HCT116 (cell line): ENCODE results near the gene SENP1. TPM values are rescaled to one million over a fixed set of nuclear protein-coding genes. Genes with fewer than 3 reads are reported as not detected.

Source experiments
- ATAC-seq: fragments of 200-7000 bp; cut with Tn5 transposase; 2 replicates; pipeline ENCODE4 v1.9.1; 2020; ENCODE audit warnings: mild to moderate bottlenecking, moderate library complexity
- BruUV-seq: library from RNA; stranded (reverse); fragments of 400-500 nt; replicated peaks from 2 replicates; lab custom pipeline; 2021; lab: Mats Ljungman, UMichigan
- CTCF ChIA-PET: fragments of 300-600 bp; sonication (Branson Sonifier 250); formaldehyde crosslinking; loops from one replicate; lab custom pipeline; 2021; ENCODE audit warnings: antibody characterized with exemption; lab: Charles Lee
- POLR2A ChIA-PET: fragments of 300-600, 350-600 bp; sonication (Branson Sonifier 250); formaldehyde crosslinking; loops from one replicate; lab custom pipeline; 2021; ENCODE audit warnings: antibody characterized with exemption; lab: Charles Lee
- RAD21 ChIA-PET, 2 experiments: fragments of 300-600 bp; sonication (Branson Sonifier 250); formaldehyde crosslinking; loops; one replicate each; lab custom pipeline; 2023; ENCODE audit warnings: low total read pairs in 2 of 2; ENCODE audit not compliant: uncharacterized antibody in 2 of 2, unreplicated experiment in 2 of 2, low non-redundant PET in 1 of 2; lab: Charles Lee
- DNase-seq: peaks from one replicate; pipeline ENCODE4 v3.0.0-alpha.2; 2010; ENCODE audit warnings: low read depth, low spot score
- H2AFZ ChIP-seq: fragments of 200-600 bp; shearing (Covaris generic), sonication (generic); 2 replicates; pipeline ENCODE4 v1.6.1; 2017; ENCODE audit warnings: low read depth, mixed run types, mixed read lengths, antibody characterized with exemption, low read length; ENCODE audit not compliant: poor library complexity, severe bottlenecking
- H3K27ac ChIP-seq: 2 replicates; pipeline ENCODE4 v1.5.1; 2012; ENCODE audit warnings: low read depth, low read length
- H3K27me3 ChIP-seq: fragments of 200-600 bp; sonication (generic); 2 replicates; pipeline ENCODE4 v1.6.1; 2016; ENCODE audit warnings: mixed run types, low read length, mixed read lengths; ENCODE audit not compliant: insufficient read depth
- H3K36me3 ChIP-seq, 2 experiments: fragments of 200-500 bp in 1 of 2; fragments of 200-600 bp in 1 of 2; sonication (Bioruptor generic) in 1 of 2; sonication (generic) in 1 of 2; 2 replicates each; pipeline versions ENCODE4 v1.5.1 to v1.6.1; 2014 to 2016; ENCODE audit warnings: low read length in 2 of 2, inconsistent platforms in 1 of 2, mixed read lengths in 1 of 2, mixed run types in 1 of 2; ENCODE audit not compliant: insufficient read depth in 2 of 2, control insufficient read depth in 1 of 2
- H3K4me1 ChIP-seq, 2 experiments: fragments of 200-600 bp in 1 of 2; sonication (generic) in 1 of 2; 2 replicates each; pipeline versions ENCODE4 v1.5.1 to v1.6.1; 2012 to 2017; ENCODE audit warnings: low read length in 2 of 2, inconsistent platforms in 1 of 2, mild to moderate bottlenecking in 1 of 2, mixed read lengths in 1 of 2, mixed run types in 1 of 2, moderate library complexity in 1 of 2; ENCODE audit not compliant: insufficient read depth in 2 of 2, control insufficient read depth in 1 of 2
- H3K4me2 ChIP-seq: fragments of 200-600 bp; sonication (generic); 2 replicates; pipeline ENCODE4 v1.6.1; 2017; ENCODE audit warnings: mixed run types, low read length, mixed read lengths
- H3K4me3 ChIP-seq, 2 experiments: fragments of 200-600 bp in 1 of 2; sonication (generic) in 1 of 2; replicated peaks in 1 of 2; 2 replicates each; pipeline ENCODE4 v1.5.1; 2011 to 2016; ENCODE audit warnings: low read length in 2 of 2, control low read depth in 1 of 2, low read depth in 1 of 2, mild to moderate bottlenecking in 1 of 2, mixed read lengths in 1 of 2, mixed run types in 1 of 2
- H3K79me2 ChIP-seq: fragments of 200-600 bp; sonication (generic); 2 replicates; pipeline ENCODE4 v1.6.1; 2017; ENCODE audit warnings: mild to moderate bottlenecking, mixed run types, low read length, moderate library complexity, mixed read lengths; ENCODE audit not compliant: insufficient read depth
- H3K9ac ChIP-seq: fragments of 200-600 bp; sonication (generic); 2 replicates; pipeline ENCODE4 v1.6.1; 2016; ENCODE audit warnings: low read length, mixed read lengths
- H3K9me2 ChIP-seq: fragments of 200-600 bp; sonication (generic), shearing (Covaris generic); 2 replicates; pipeline ENCODE4 v1.6.1; 2017; ENCODE audit warnings: mixed run types, mild to moderate bottlenecking, moderate library complexity; ENCODE audit not compliant: insufficient read depth
- H3K9me3 ChIP-seq, 2 experiments: fragments of 200-500 bp in 1 of 2; fragments of 200-600 bp in 1 of 2; sonication (Bioruptor generic) in 1 of 2; sonication (generic) in 1 of 2; 2 replicates each; pipeline ENCODE4 v1.6.1; 2014 to 2017; ENCODE audit warnings: low read length in 2 of 2, mixed read lengths in 2 of 2, inconsistent platforms in 1 of 2, low read depth in 1 of 2, mild to moderate bottlenecking in 1 of 2, mixed run types in 1 of 2, moderate library complexity in 1 of 2; ENCODE audit not compliant: control insufficient read depth in 1 of 2, insufficient read depth in 1 of 2
- H4K20me1 ChIP-seq: fragments of 200-600 bp; sonication (generic), shearing (Covaris generic); 2 replicates; pipeline ENCODE4 v1.6.1; 2017; ENCODE audit warnings: mixed run types, mild to moderate bottlenecking, moderate library complexity; ENCODE audit not compliant: insufficient read depth
- CBX3 ChIP-seq: IDR thresholded peaks from 2 replicates; pipeline ENCODE4 v1.6.1; 2012; ENCODE audit warnings: low read depth
- CEBPB ChIP-seq: IDR thresholded peaks from 2 replicates; pipeline ENCODE4 v1.6.1; 2012; ENCODE audit warnings: low read depth
- EGR1 ChIP-seq: IDR thresholded peaks from 2 replicates; pipeline ENCODE4 v1.6.1; 2012; ENCODE audit warnings: low read depth
- ELF1 ChIP-seq: IDR thresholded peaks from 2 replicates; pipeline ENCODE4 v1.6.1; 2012; ENCODE audit warnings: low read depth, borderline replicate concordance
- FOSL1 ChIP-seq: IDR thresholded peaks from 2 replicates; pipeline ENCODE4 v1.6.1; 2012; ENCODE audit warnings: low read depth
- RAD21 ChIP-seq: IDR thresholded peaks from 2 replicates; pipeline ENCODE4 v1.6.1; 2012; ENCODE audit warnings: low read depth, mild to moderate bottlenecking
- SRF ChIP-seq: IDR thresholded peaks from 2 replicates; pipeline ENCODE4 v1.6.1; 2012; ENCODE audit warnings: low read depth
- ZFX ChIP-seq: fragments of 450-650 bp; IDR thresholded peaks from 2 replicates; pipeline ENCODE4 v1.6.1; 2017
- intact Hi-C: fragments of 100-400 bp; cut with micrococcal nuclease; formaldehyde crosslinking; loops from 2 replicates; pipeline ENCODE4 v1.10.0; 2022
- total RNA-seq: library from RNA; stranded (reverse); gene quantifications from one replicate; pipeline ENCODE4 v1.2.1, GENCODE V29; 2021; ENCODE audit not compliant: unreplicated experiment
- TF ChIP-seq, protein P1 (sequence below): IDR thresholded peaks from 2 replicates; pipeline ENCODE4 v1.6.1; 2012; ENCODE audit warnings: low read depth
- TF ChIP-seq, protein P2 (sequence below): IDR thresholded peaks from 2 replicates; pipeline ENCODE4 v1.6.1; 2012

SENP1 gene
- total RNA-seq, 1 experiment from 2014 or later = 17.7 TPM

GRCh38 chr12:48017496-48017895 lies 88.4 kb downstream of the SENP1 start:
- ChIA-PET CTCF (no interaction called here), RAD21 (no interaction called here), POLR2A (no interaction called here)
- DNase-seq (no peak), ATAC-seq (no peak)
- Histone ChIP-seq H3K9ac (no peak overlapping the region), H3K9me2 (no peaks in the 10 kb centered on the region), H3K9me3 (no peaks in the 10 kb centered on the region), H3K79me2 (no peaks in the 10 kb centered on the region), H3K36me3 (no peaks in the 10 kb centered on the region), H2AFZ (no peak overlapping the region), H3K4me2 (no peak overlapping the region), H3K4me3 (no peak overlapping the region), H3K27me3 (peaks cover 21% of the 10 kb centered on the region; the same call in 1 of the 2 replicates), H4K20me1 (no peaks in the 10 kb centered on the region), H3K27ac (no peak overlapping the region), H3K4me1 (no peaks in the 10 kb centered on the region)
- no TSS peak for BruUV-seq
- TF ChIP-seq, protein P1, sequence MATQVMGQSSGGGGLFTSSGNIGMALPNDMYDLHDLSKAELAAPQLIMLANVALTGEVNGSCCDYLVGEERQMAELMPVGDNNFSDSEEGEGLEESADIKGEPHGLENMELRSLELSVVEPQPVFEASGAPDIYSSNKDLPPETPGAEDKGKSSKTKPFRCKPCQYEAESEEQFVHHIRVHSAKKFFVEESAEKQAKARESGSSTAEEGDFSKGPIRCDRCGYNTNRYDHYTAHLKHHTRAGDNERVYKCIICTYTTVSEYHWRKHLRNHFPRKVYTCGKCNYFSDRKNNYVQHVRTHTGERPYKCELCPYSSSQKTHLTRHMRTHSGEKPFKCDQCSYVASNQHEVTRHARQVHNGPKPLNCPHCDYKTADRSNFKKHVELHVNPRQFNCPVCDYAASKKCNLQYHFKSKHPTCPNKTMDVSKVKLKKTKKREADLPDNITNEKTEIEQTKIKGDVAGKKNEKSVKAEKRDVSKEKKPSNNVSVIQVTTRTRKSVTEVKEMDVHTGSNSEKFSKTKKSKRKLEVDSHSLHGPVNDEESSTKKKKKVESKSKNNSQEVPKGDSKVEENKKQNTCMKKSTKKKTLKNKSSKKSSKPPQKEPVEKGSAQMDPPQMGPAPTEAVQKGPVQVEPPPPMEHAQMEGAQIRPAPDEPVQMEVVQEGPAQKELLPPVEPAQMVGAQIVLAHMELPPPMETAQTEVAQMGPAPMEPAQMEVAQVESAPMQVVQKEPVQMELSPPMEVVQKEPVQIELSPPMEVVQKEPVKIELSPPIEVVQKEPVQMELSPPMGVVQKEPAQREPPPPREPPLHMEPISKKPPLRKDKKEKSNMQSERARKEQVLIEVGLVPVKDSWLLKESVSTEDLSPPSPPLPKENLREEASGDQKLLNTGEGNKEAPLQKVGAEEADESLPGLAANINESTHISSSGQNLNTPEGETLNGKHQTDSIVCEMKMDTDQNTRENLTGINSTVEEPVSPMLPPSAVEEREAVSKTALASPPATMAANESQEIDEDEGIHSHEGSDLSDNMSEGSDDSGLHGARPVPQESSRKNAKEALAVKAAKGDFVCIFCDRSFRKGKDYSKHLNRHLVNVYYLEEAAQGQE = no peak
- no peak for TF ChIP-seq EGR1
- TF ChIP-seq ZFX = no peak
- TF ChIP-seq SRF = no peak
- TF ChIP-seq CEBPB = no peak
- intact Hi-C loops = no loop called here

DNA sequence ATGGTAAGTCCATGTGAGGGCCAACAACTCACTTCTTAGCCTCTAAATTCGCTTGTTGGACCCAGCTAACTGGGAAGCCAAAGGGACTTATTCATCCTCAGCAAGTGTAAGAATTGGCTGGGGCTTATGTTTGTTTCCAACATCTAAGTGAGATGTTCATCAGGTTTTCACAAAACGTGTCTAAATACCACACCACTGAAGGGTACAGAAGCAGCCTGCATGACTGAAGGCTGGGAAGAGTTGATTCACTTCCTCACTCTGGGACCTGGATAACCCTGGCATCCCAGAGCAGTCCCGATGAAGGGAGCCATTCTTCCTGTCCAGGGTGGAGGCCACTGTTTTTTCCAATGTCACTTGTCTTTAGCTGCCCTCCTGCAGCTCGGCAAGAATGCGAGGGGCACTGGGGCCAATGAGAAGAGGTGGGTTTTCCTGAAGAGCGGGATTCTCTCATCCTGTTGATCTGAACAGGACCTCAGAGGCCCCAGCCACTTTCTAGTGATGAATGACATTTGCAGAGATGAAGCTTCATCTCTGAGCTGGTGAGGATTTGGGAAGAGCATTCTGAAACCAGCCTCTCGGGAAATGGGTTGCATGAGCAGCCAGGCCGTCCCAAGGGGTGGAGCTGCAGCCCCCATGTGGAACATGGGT lies 89.4 kb downstream of the SENP1 start:
- Histone ChIP-seq H3K4me3 (no peak overlapping the region), H3K27ac (no peak overlapping the region), H3K4me2 (no peak overlapping the region), H3K27me3 (peaks cover 21% of the 10 kb centered on the region; the same call in 1 of the 2 replicates), H3K4me1 (no peaks in the 10 kb centered on the region), H3K9me2 (no peaks in the 10 kb centered on the region), H3K9me3 (no peaks in the 10 kb centered on the region), H3K79me2 (no peaks in the 10 kb centered on the region), H2AFZ (no peak overlapping the region), H4K20me1 (no peaks in the 10 kb centered on the region), H3K9ac (no peak overlapping the region), H3K36me3 (no peaks in the 10 kb centered on the region)
- ATAC-seq = no peak
- intact Hi-C loops = no loop called here
- ChIA-PET RAD21 (no interaction called here), POLR2A (no interaction called here), CTCF (no interaction called here)
- BruUV-seq = no TSS peak
- DNase-seq = no peak
- TF ChIP-seq ZFX (no peak), EGR1 (no peak), FOSL1 (no peak), RAD21 (no peak), ELF1 (no peak), CBX3 (no peak)
- TF ChIP-seq, protein P2, sequence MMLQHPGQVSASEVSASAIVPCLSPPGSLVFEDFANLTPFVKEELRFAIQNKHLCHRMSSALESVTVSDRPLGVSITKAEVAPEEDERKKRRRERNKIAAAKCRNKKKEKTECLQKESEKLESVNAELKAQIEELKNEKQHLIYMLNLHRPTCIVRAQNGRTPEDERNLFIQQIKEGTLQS = no peak
- TF ChIP-seq, protein P1 = no peak
